ENCODE results near the gene DHRS3. TPM values are rescaled to one million over a fixed set of nuclear protein-coding genes. Genes with fewer than 3 reads are reported as not detected.

The DHRS3 gene, protein sequence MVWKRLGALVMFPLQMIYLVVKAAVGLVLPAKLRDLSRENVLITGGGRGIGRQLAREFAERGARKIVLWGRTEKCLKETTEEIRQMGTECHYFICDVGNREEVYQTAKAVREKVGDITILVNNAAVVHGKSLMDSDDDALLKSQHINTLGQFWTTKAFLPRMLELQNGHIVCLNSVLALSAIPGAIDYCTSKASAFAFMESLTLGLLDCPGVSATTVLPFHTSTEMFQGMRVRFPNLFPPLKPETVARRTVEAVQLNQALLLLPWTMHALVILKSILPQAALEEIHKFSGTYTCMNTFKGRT
- 48.9 and 69.3 TPM in 2 replicates for total RNA-seq

DNA sequence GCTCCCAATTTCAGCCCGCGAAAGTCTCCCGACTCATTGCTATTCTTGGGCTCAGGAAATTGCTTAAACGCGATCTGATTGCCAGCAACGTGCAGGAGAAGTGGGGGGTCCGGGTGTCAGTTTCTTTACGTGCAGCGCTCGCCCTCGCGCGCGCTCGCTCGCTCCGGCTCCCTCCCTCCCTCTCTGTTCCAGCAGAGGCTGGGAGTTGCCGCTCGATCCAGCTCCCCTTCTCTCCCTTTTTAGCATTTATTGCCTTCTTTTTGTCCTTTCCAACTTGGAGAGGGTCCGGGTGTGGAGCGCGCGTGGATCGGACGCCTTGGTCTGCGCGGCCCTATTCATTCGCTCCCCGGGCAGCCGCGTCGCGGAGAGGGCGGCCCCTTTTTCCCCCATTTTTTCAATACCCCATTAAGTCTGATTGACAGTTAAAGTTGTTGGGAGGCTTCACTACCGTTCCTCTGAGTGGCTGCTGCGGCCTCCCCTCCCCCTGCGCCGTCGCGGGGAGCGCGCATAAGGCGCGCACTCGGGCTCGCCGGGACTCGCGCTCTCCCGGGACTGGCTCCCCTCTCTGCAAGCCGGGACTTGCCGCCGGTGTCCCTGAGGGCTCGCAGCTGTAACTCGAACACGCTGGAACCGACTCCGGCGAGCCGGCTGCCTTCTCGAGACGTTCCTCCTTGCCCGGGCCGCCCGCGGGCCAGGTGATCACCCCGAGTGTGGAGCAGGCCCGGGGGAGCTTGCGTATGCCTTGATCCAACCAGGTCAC, at the start of gene DHRS3:
Gene DHRS3, minus strand, starts transcription at position 310 of the 760 bp plus-strand sequence. CDS start 862 bp downstream, outside the sequence.

DNA sequence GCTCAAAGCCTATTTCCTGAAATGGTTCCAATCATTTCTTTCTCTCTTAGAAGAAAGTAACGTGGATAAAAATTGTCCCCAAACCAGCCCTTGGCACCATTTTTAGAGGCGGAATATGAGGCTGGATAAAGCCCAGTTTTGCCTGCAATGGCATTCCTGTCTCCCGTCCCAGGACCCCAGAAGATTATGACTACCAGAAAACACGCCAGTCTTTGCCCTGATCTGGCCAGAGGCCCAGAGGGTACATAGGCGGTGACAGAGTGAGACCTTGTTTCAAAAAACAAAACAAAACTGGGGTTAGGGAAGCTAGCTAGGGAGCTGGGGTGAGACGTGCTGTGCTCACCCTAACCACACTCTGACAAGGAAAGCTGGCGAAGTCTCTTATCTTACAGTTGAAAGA, 25.8 kb upstream of the DHRS3 start, which contains the start of gene AADACL4:
Gene AADACL4, plus strand, starts transcription at position 301 of the 400 bp plus-strand sequence. CDS start 462 bp downstream, outside the sequence.

Other genes starting within 250 kb of the DHRS3 start
- gene AADACL4, start 25.9 kb upstream of the DHRS3 start, total RNA-seq: not detected in 2 replicates
- gene AADACL3, start 97.9 kb upstream of the DHRS3 start, total RNA-seq: not detected in 2 replicates
- gene CFAP107, start 128.0 kb upstream of the DHRS3 start, total RNA-seq: not detected in 2 replicates
- gene PRAMEF12, start 155.5 kb upstream of the DHRS3 start, total RNA-seq: not detected in 2 replicates
- not detected in 2 replicates for gene PRAMEF1, start 173.2 kb upstream of the DHRS3 start, total RNA-seq
- not detected in 2 replicates for gene PRAMEF11, start 213.2 kb upstream of the DHRS3 start, total RNA-seq
- not detected in 2 replicates for gene HNRNPCL1, start 230.5 kb upstream of the DHRS3 start, total RNA-seq
- gene PRAMEF2, start 238.9 kb upstream of the DHRS3 start, total RNA-seq: not detected in 2 replicates